HG03439 (cell line): ENCODE measurements around the gene SAA4.
"Not testable (repeated sequence)": the region's sequence is repeated elsewhere in the genome, so short reads cannot be mapped to it uniquely, and the experiment has no call there.

Experiments used
- ATAC-seq: cut with Tn5 transposase; IDR thresholded peaks from one replicate; pipeline ENCODE4 v1.9.1; 2021; ENCODE audit warnings: mild to moderate bottlenecking, moderate library complexity; ENCODE audit not compliant: unreplicated experiment

The SAA4 gene

GRCh38 chr11:18247191-18247581, 10.6 kb upstream of the SAA4 start:
- peak; percentile 14 for ATAC-seq

GRCh38 chr11:18246379-18247190, 10.0 kb upstream of the SAA4 start:
- peak; percentile 83 for ATAC-seq

- ATAC-seq: no peak
Observed at GRCh38 chr11:18245396-18245795, 8.8 kb upstream of the SAA4 start.

GRCh38 chr11:18243783-18244362, 7.3 kb upstream of the SAA4 start:
- ATAC-seq: no peak

GRCh38 chr11:18239655-18240054, 3.1 kb upstream of the SAA4 start:
- no peak for ATAC-seq

- no peak for ATAC-seq
Observed at GRCh38 chr11:18235394-18236334, 938 bp downstream of the SAA4 start.

GRCh38 chr11:18233912-18234311, 2.7 kb downstream of the SAA4 start:
- no peak for ATAC-seq

- ATAC-seq: no peak
Observed at GRCh38 chr11:18230859-18231258, 5.7 kb downstream of the SAA4 start.

GRCh38 chr11:18229501-18229900, 7.1 kb downstream of the SAA4 start:
- peak; percentile 91 for ATAC-seq

- no peak for ATAC-seq
Observed at GRCh38 chr11:18225913-18226312, 10.7 kb downstream of the SAA4 start.

- no peak for ATAC-seq
Observed at GRCh38 chr11:18223591-18224387, 12.8 kb downstream of the SAA4 start.

GRCh38 chr11:18222814-18223421, 13.7 kb downstream of the SAA4 start:
- no peak for ATAC-seq

- ATAC-seq: no peak
Observed at GRCh38 chr11:18221274-18221876, 15.2 kb downstream of the SAA4 start.

GRCh38 chr11:18209058-18209457, 27.5 kb downstream of the SAA4 start:
- no peak for ATAC-seq

GRCh38 chr11:18204771-18205170, 31.8 kb downstream of the SAA4 start:
- no peak for ATAC-seq

GRCh38 chr11:18204220-18204619, 32.4 kb downstream of the SAA4 start:
- no peak for ATAC-seq

- ATAC-seq: peak; percentile 54
Observed at GRCh38 chr11:18203723-18204122, 32.9 kb downstream of the SAA4 start.

- not testable (repeated sequence) for ATAC-seq
Observed at GRCh38 chr11:18197738-18198137, 38.9 kb downstream of the SAA4 start.

GRCh38 chr11:18196532-18196931, 40.1 kb downstream of the SAA4 start:
- ATAC-seq: no peak

GRCh38 chr11:18193010-18193409, 43.6 kb downstream of the SAA4 start:
- no peak for ATAC-seq
